ENCODE results near the gene MIOX.
A peak's percentile ranks its signal among the peaks of the same experiment; 100 is the strongest.

DNA sequence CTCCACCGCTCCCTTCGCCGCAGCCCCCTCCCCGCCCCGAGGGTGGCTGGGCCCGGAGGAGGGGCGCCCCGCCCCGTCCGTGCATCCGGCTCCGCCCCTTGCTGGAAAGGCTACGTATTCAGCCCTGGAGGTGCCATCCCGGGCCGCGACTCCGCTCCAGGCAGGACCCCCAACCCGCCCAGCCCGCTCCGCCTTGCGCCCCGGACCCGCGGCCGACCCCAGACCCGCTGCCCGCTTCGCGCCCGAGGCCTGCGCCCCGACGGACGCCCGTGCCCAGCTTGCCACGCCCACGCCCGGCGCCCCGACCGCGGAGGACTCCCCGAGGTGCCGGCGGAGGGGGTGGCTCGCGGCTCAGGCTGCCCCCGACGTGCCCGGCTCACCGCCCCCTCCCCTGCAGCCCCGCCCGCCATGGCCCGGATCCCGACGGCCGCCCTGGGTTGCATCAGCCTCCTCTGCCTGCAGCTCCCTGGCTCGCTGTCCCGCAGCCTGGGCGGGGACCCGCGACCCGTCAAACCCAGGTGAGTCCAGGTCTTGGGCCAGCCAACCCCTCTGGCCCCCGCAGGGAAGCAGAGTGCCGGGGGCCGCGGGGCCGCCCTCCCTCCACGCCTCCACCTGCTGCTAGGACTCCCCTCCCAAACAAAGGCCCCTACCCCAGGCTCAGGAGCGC lies 5.1 kb upstream of the MIOX start, which contains the start of gene ADM2:
- TF ChIP-seq, protein P1, sequence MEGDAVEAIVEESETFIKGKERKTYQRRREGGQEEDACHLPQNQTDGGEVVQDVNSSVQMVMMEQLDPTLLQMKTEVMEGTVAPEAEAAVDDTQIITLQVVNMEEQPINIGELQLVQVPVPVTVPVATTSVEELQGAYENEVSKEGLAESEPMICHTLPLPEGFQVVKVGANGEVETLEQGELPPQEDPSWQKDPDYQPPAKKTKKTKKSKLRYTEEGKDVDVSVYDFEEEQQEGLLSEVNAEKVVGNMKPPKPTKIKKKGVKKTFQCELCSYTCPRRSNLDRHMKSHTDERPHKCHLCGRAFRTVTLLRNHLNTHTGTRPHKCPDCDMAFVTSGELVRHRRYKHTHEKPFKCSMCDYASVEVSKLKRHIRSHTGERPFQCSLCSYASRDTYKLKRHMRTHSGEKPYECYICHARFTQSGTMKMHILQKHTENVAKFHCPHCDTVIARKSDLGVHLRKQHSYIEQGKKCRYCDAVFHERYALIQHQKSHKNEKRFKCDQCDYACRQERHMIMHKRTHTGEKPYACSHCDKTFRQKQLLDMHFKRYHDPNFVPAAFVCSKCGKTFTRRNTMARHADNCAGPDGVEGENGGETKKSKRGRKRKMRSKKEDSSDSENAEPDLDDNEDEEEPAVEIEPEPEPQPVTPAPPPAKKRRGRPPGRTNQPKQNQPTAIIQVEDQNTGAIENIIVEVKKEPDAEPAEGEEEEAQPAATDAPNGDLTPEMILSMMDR (IDR thresholded peaks at IDR 0.05 in 8 of 11, conservative IDR thresholded peaks at IDR 0.05 in 3 of 11), result no peak
- TF ChIP-seq POLR2AphosphoS5 (IDR thresholded peaks at IDR 0.05), result peak in 1 of 3 donors; percentile 60
